NCI-H1105 treated with DMSO at 0.1 percent for 48 hours (cell line): ENCODE data around the gene FCSK.
"Not testable (repeated sequence)": the region's sequence is repeated elsewhere in the genome, so short reads cannot be mapped to it uniquely, and the experiment has no call there.

ENCODE experiments used
- DNase-seq: peaks from one replicate; lab custom pipeline; 2025; lab: John Stamatoyannopoulos, UW

Gene FCSK

DNA sequence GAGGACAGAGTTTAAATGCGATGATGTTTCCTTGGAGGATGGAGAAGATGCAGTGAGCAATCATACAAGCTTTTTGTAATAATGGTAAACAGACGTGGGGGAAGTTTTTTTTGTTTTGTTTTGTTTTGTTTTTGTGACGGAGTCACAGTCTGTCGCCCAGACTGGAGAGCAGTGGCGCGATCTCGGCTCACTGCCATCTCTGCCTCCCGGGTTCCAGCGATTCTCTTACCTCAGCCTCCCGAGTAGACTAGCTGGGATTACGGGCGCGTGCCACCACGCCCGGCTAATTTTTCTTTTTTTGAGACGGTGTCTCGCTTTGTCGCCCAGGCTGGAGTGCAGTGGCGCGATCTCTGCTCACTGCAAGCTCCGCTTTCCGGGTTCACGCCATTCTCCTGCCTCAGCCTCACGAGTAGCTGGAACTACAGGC lies 70.0 kb downstream of the FCSK start:
- not testable (repeated sequence) for DNase-seq

DNA sequence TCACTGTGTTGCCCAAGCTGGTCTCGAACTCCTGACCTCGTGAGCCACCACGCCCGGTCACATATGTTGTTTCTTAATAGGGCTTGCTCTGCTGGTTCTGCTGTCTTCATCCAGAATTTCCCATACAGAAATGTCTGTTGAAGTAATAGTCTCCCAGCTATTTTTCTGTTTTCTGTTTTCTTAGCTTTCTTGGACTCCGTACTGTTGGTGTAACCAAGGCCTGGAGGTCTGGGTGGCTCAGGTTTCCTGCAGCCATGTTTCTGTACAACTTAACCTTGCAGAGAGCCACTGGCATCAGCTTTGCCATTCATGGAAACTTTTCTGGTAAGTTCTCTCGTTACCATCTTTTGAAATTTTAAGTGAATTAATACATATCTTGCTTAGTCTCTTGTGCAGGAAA lies 72.0 kb downstream of the FCSK start:
- DNase-seq = no peak

DNA sequence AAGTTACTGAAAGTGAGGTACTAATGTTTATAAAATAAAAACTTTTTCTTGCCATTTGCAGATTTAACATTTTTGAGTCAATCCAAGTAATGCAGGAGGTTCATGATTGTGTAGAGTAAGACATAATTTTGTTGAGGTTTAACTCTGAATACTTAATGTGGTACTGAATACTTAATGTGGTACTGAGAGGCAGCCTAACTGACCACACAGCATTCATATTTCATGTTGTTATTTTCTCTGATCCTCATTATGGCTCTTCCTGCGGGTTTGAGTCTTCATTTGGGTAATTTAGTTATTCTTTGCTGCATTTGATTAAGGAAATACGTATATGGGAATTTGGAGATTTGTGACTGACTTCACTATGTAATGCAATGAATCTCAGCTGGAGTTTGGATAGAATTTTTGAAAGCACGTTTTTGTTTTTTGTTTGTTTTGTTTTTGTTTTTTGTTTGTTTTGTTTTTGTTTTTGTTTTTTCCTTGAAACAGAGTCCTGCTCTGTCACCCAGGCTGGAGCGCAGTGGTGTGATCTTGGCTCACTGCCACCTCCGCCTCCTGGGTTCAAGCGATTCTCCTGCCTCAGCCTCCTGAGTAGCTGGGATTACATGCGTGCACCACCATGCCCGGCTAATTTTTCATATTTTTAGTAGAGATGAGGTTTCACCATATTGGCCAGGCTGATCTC lies 73.1 kb downstream of the FCSK start:
- DNase-seq = no peak

DNA sequence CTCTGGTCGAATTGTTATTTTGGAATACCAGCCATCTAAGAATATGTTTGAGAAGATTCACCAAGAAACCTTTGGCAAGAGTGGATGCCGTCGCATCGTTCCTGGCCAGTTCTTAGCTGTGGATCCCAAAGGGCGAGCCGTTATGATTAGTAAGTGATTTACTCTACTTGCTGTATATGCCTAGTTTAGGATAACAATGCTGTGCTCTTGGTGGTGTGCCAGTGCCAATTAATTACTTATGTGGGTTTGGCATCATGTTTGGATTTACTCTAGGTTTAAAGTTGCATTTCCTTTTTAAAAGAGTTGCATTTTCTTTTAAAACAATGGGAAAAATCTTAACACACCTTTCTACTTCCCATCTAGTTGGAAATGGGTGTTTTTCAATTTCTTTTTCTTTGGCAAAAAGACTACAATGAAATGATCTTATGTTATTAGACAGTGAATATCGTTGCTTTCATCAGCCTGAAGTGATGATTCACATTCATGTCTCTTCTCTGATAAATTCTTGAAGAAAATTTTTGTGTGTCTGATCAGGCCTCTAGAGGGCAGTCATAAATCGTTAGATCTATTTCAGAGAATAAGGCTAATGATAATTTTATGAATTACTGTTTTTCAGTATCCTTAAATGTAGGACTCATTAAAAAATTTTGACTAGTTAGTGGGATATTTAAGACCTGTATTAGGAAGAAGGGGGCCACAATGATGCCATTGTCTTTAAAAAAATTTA lies 74.8 kb downstream of the FCSK start:
- no peak for DNase-seq
